H9 (cell line): ENCODE measurements around the gene GIT2. TPM values are rescaled to one million over a fixed set of nuclear protein-coding genes. Genes with fewer than 3 reads are reported as not detected.

Experiments
- DNase-seq: peaks from one replicate; pipeline ENCODE4 v3.0.0-alpha.2; 2017
- H2AFZ ChIP-seq: one replicate; pipeline ENCODE4 v1.6.1; 2013; ENCODE audit warnings: mild to moderate bottlenecking, low read length, control low read depth, moderate library complexity
- H2AK5ac ChIP-seq: 2 replicates; pipeline ENCODE4 v1.6.1; 2013; ENCODE audit warnings: low read length, control low read depth, mixed read lengths; ENCODE audit not compliant: insufficient read length
- H2BK120ac ChIP-seq: one replicate; pipeline ENCODE4 v1.6.1; 2013; ENCODE audit warnings: low read depth, mild to moderate bottlenecking, low read length, control low read depth, inconsistent platforms; ENCODE audit not compliant: poor library complexity, severe bottlenecking
- H2BK12ac ChIP-seq: 2 replicates; pipeline ENCODE4 v1.6.1; 2013; ENCODE audit warnings: low read length, control low read depth, mixed read lengths, low read depth; ENCODE audit not compliant: insufficient read length
- H2BK15ac ChIP-seq: 2 replicates; pipeline ENCODE4 v1.6.1; 2013; ENCODE audit warnings: low read depth, low read length, control low read depth
- H2BK20ac ChIP-seq: one replicate; pipeline ENCODE4 v1.6.1; 2013; ENCODE audit warnings: low read depth, mild to moderate bottlenecking, low read length, control low read depth, inconsistent platforms; ENCODE audit not compliant: poor library complexity, severe bottlenecking
- H2BK5ac ChIP-seq: 2 replicates; pipeline ENCODE4 v1.6.1; 2013; ENCODE audit warnings: low read length, control low read depth, mixed read lengths; ENCODE audit not compliant: insufficient read length
- H3K14ac ChIP-seq: 2 replicates; pipeline ENCODE4 v1.6.1; 2013; ENCODE audit warnings: low read length, control low read depth; ENCODE audit not compliant: insufficient read depth
- H3K18ac ChIP-seq: 2 replicates; pipeline ENCODE4 v1.6.1; 2013; ENCODE audit warnings: low read depth, mild to moderate bottlenecking, mixed read lengths, low read length, control low read depth; ENCODE audit not compliant: insufficient read length
- H3K23ac ChIP-seq: 2 replicates; pipeline ENCODE4 v1.6.1; 2013; ENCODE audit warnings: low read length, control low read depth, mixed read lengths, low read depth; ENCODE audit not compliant: insufficient read length
- H3K23me2 ChIP-seq: 2 replicates; pipeline ENCODE4 v1.6.1; 2013; ENCODE audit warnings: low read depth, mild to moderate bottlenecking, mixed read lengths, low read length, control low read depth; ENCODE audit not compliant: insufficient read length, poor library complexity, severe bottlenecking
- H3K27ac ChIP-seq: 2 replicates; pipeline ENCODE4 v1.5.1; 2013; ENCODE audit warnings: low read length, control low read depth, mixed read lengths, low read depth; ENCODE audit not compliant: insufficient read length
- H3K27me3 ChIP-seq: 2 replicates; pipeline ENCODE4 v1.6.1; 2013; ENCODE audit warnings: low read length, control low read depth, inconsistent platforms; ENCODE audit not compliant: insufficient read depth
- H3K4ac ChIP-seq: 2 replicates; pipeline ENCODE4 v1.6.1; 2013; ENCODE audit warnings: low read depth, mild to moderate bottlenecking, control low read depth, inconsistent platforms, low read length, moderate library complexity
- H3K4me1 ChIP-seq: 2 replicates; pipeline ENCODE4 v1.6.1; 2013; ENCODE audit warnings: low read length, control low read depth, inconsistent platforms; ENCODE audit not compliant: insufficient read depth
- H3K4me2 ChIP-seq: 2 replicates; pipeline ENCODE4 v1.6.1; 2013; ENCODE audit warnings: low read length, control low read depth, mixed read lengths; ENCODE audit not compliant: insufficient read length, insufficient read depth
- H3K56ac ChIP-seq: 2 replicates; pipeline ENCODE4 v1.6.1; 2013; ENCODE audit warnings: low read depth, mild to moderate bottlenecking, mixed read lengths, low read length, control low read depth; ENCODE audit not compliant: insufficient read length
- H3K79me1 ChIP-seq: 2 replicates; pipeline ENCODE4 v1.6.1; 2013; ENCODE audit warnings: low read depth, mild to moderate bottlenecking, moderate library complexity, low read length, control low read depth, inconsistent platforms; ENCODE audit not compliant: insufficient read depth, poor library complexity, severe bottlenecking
- H3K79me2 ChIP-seq: 2 replicates; pipeline ENCODE4 v1.6.1; 2013; ENCODE audit warnings: low read length, control low read depth, inconsistent platforms; ENCODE audit not compliant: insufficient read depth
- H3K9ac ChIP-seq: 2 replicates; pipeline ENCODE4 v1.6.1; 2013; ENCODE audit warnings: low read length, control low read depth, mixed read lengths; ENCODE audit not compliant: insufficient read length; ENCODE audit errors: extremely low read depth
- H3K9me3 ChIP-seq: one replicate; pipeline ENCODE4 v1.6.1; 2013; ENCODE audit warnings: low read depth, low read length, inconsistent platforms; ENCODE audit not compliant: control insufficient read depth
- H3T11ph ChIP-seq: one replicate; pipeline ENCODE4 v1.6.1; 2013; ENCODE audit warnings: mild to moderate bottlenecking, low read length, control low read depth, inconsistent platforms
- H4K20me1 ChIP-seq: one replicate; pipeline ENCODE4 v1.6.1; 2013; ENCODE audit not compliant: control insufficient read depth, insufficient read length, insufficient read depth
- H4K5ac ChIP-seq: 2 replicates; pipeline ENCODE4 v1.6.1; 2013; ENCODE audit warnings: low read depth, mild to moderate bottlenecking, mixed read lengths, low read length, control low read depth; ENCODE audit not compliant: insufficient read length
- H4K8ac ChIP-seq: replicated peaks from 2 replicates; pipeline ENCODE4 v1.6.1; 2013; ENCODE audit warnings: low read length, control low read depth, mixed read lengths, low read depth; ENCODE audit not compliant: insufficient read length
- H4K91ac ChIP-seq: 2 replicates; pipeline ENCODE4 v1.6.1; 2013; ENCODE audit warnings: low read depth, mild to moderate bottlenecking, moderate library complexity, mixed read lengths, low read length, control low read depth; ENCODE audit not compliant: insufficient read length
- H3K27ac Mint-ChIP-seq, 3 experiments: 2 replicates in 2 of 3; 3 replicates in 1 of 3; pipeline ENCODE4 v1.8.0; 2020 to 2021; ENCODE audit warnings: mixed read lengths in 3 of 3, mild to moderate bottlenecking in 1 of 3, moderate library complexity in 1 of 3
- H3K27me3 Mint-ChIP-seq: 2 replicates; pipeline ENCODE4 v1.8.0; 2021; ENCODE audit warnings: low read depth, mild to moderate bottlenecking, moderate library complexity, mixed read lengths
- H3K36me3 Mint-ChIP-seq, 3 experiments: 2 replicates in 2 of 3; 3 replicates in 1 of 3; pipeline ENCODE4 v1.8.0; 2020 to 2021; ENCODE audit warnings: low read depth in 3 of 3, mixed read lengths in 3 of 3; ENCODE audit not compliant: insufficient read depth in 1 of 3
- H3K4me1 Mint-ChIP-seq, 2 experiments: 2 replicates each; pipeline ENCODE4 v1.8.0; 2020; ENCODE audit warnings: mixed read lengths in 2 of 2
- H3K4me3 Mint-ChIP-seq, 2 experiments: 2 replicates in 1 of 2; 3 replicates in 1 of 2; pipeline ENCODE4 v1.8.0; 2020 to 2021; ENCODE audit warnings: mild to moderate bottlenecking in 2 of 2, mixed read lengths in 2 of 2, moderate library complexity in 1 of 2
- H3K9me3 Mint-ChIP-seq, 2 experiments: 2 replicates in 1 of 2; 3 replicates in 1 of 2; pipeline ENCODE4 v1.8.0; 2020; ENCODE audit warnings: mild to moderate bottlenecking in 2 of 2, mixed read lengths in 2 of 2, moderate library complexity in 1 of 2
- WGBS: extraction: QIAGEN DNeasy Blood & Tissue Kit; methylation state at CpG from one replicate; pipeline ENCODE4 v1.1.7; 2013; ENCODE audit warnings: missing lambda C conversion rate, low lambda C conversion rate, mixed read lengths; ENCODE audit not compliant: insufficient read length; ENCODE audit errors: extremely low coverage; 5-methylcytosine and 5-hydroxymethylcytosine counted together
- total RNA-seq: library from RNA; stranded (reverse); gene quantifications from 2 replicates; pipeline ENCODE4 v1.2.1, GENCODE V29; 2021
- TF ChIP-seq, protein P1 (sequence below): fragments of 200-600 bp; sonication (generic); conservative IDR thresholded peaks from 3 replicates; pipeline ENCODE4 v1.8.0; 2021; ENCODE audit warnings: antibody characterized with exemption, mild to moderate bottlenecking

The GIT2 gene
- total RNA-seq, 1 experiment from 2014 or later = 27.0 TPM

DNA sequence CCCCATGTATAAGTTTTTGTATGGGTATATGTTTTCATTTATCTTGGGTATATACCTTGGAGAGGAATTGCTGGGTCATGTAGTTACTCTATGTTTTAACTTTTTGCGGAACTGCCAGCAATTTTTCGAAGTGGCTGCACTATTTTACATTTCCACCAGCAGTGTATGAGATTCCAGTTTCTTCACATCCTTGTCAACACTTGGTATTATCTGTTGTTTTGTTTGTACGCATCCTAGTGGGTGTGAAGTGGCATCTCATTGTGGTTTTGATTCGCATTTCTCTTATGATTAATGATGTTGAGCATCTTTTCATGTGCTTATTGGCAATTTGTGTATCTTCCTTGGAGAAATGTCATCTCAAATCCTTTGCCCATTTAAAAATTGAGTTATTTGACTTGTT, 9.9 kb upstream of the GIT2 start:
- Histone ChIP-seq H2BK5ac (no peak overlapping the region), H2AK5ac (no peak overlapping the region), H3K79me1 (no peaks in the 10 kb centered on the region), H4K5ac (no peak overlapping the region), H3T11ph (no peak overlapping the region), H4K8ac (no peak overlapping the region), H2BK12ac (no peak overlapping the region), H4K20me1 (no peaks in the 10 kb centered on the region), H3K27me3 (no peaks in the 10 kb centered on the region), H3K79me2 (no peaks in the 10 kb centered on the region; the same call in 1 of the 2 replicates), H3K56ac (no peak overlapping the region), H2BK15ac (no peak overlapping the region), H3K27ac (no peak overlapping the region), H2AFZ (no peak overlapping the region), H2BK120ac (no peak overlapping the region), H3K4ac (no peak overlapping the region), H4K91ac (no peak overlapping the region), H3K4me1 (no peaks in the 10 kb centered on the region), H3K9me3 (no peaks in the 10 kb centered on the region), H3K23me2 (no peaks in the 10 kb centered on the region), H3K9ac (no peak overlapping the region), H3K23ac (no peak overlapping the region), H3K14ac (no peak overlapping the region), H3K4me2 (no peak overlapping the region), H2BK20ac (no peak overlapping the region), H3K18ac (no peak overlapping the region)
- no CpG with 5 or more reads among the region's 4 CpGs for WGBS
- no peaks in the 10 kb centered on the region; a peak in 1 of 5 replicates for H3K9me3 Mint-ChIP-seq
- TF ChIP-seq, protein P1, sequence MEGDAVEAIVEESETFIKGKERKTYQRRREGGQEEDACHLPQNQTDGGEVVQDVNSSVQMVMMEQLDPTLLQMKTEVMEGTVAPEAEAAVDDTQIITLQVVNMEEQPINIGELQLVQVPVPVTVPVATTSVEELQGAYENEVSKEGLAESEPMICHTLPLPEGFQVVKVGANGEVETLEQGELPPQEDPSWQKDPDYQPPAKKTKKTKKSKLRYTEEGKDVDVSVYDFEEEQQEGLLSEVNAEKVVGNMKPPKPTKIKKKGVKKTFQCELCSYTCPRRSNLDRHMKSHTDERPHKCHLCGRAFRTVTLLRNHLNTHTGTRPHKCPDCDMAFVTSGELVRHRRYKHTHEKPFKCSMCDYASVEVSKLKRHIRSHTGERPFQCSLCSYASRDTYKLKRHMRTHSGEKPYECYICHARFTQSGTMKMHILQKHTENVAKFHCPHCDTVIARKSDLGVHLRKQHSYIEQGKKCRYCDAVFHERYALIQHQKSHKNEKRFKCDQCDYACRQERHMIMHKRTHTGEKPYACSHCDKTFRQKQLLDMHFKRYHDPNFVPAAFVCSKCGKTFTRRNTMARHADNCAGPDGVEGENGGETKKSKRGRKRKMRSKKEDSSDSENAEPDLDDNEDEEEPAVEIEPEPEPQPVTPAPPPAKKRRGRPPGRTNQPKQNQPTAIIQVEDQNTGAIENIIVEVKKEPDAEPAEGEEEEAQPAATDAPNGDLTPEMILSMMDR = no peak
- H3K4me1 Mint-ChIP-seq = no peaks in the 10 kb centered on the region
- DNase-seq = no peak
- H3K27ac Mint-ChIP-seq = no peak overlapping the region
- H3K4me3 Mint-ChIP-seq = no peak overlapping the region
- no peaks in the 10 kb centered on the region; a peak in 1 of 7 replicates for H3K36me3 Mint-ChIP-seq
- H3K27me3 Mint-ChIP-seq = no peaks in the 10 kb centered on the region; the same call in 1 of the 2 replicates
